IMR-90 (cell line): ENCODE results near the gene ADH1A. TPM values are rescaled to one million over a fixed set of nuclear protein-coding genes. Genes with fewer than 3 reads are reported as not detected.

Experiments used
- ATAC-seq: fragments of 200-7000 bp; cut with Tn5 transposase; 2 replicates; pipeline ENCODE4 v1.9.1; 2020; ENCODE audit warnings: low read depth, mild to moderate bottlenecking, moderate library complexity
- BruUV-seq: library from RNA; stranded (reverse); fragments of 400-500 nt; replicated peaks from 2 replicates; lab custom pipeline; 2021; lab: Mats Ljungman, UMichigan
- CTCF ChIA-PET: fragments of 300-600 bp; formaldehyde crosslinking; extraction: SDS; loops from one replicate; lab custom pipeline; 2021; ENCODE audit warnings: antibody characterized with exemption; lab: Yijun Ruan, JAX
- POLR2A ChIA-PET: fragments of 300-600 bp; sonication (Branson Sonifier 250); formaldehyde crosslinking; loops from one replicate; lab custom pipeline; 2022; ENCODE audit warnings: antibody characterized with exemption; ENCODE audit not compliant: unreplicated experiment; lab: Charles Lee
- DNase-seq: peaks from one replicate; pipeline ENCODE4 v3.0.0; 2013
- H2AFZ ChIP-seq: replicated peaks from 2 replicates; pipeline ENCODE3; 2013; ENCODE audit warnings: low read length, mild to moderate bottlenecking; ENCODE audit not compliant: poor library complexity
- H2AK5ac ChIP-seq: 2 replicates; pipeline ENCODE4 v1.6.1; 2013; ENCODE audit warnings: low read depth, low read length, inconsistent platforms
- H2AK9ac ChIP-seq: replicated peaks from 2 replicates; pipeline ENCODE3; 2013; ENCODE audit warnings: mild to moderate bottlenecking, low read depth, low read length, moderate library complexity; ENCODE audit not compliant: poor library complexity
- H2BK120ac ChIP-seq: 2 replicates; pipeline ENCODE4 v1.6.1; 2013; ENCODE audit warnings: low read depth, low read length, inconsistent platforms
- H2BK15ac ChIP-seq: 3 replicates; pipeline ENCODE4 v1.6.1; 2013; ENCODE audit warnings: low read depth, low read length, inconsistent platforms
- H2BK20ac ChIP-seq: 2 replicates; pipeline ENCODE4 v1.6.1; 2013; ENCODE audit warnings: low read depth, mild to moderate bottlenecking, inconsistent platforms, low read length, moderate library complexity
- H2BK5ac ChIP-seq: 2 replicates; pipeline ENCODE4 v1.6.1; 2013; ENCODE audit warnings: mild to moderate bottlenecking, low read depth, low read length, inconsistent platforms; ENCODE audit not compliant: poor library complexity, severe bottlenecking
- H3K14ac ChIP-seq: replicated peaks from 2 replicates; pipeline ENCODE4 v1.6.1; 2013; ENCODE audit warnings: low read depth, low read length, inconsistent platforms
- H3K18ac ChIP-seq: 2 replicates; pipeline ENCODE4 v1.6.1; 2013; ENCODE audit warnings: low read depth, low read length, control low read depth
- H3K23ac ChIP-seq: 2 replicates; pipeline ENCODE4 v1.6.1; 2013; ENCODE audit warnings: low read depth, low read length, inconsistent platforms
- H3K27ac ChIP-seq: 2 replicates; pipeline ENCODE4 v1.5.1; 2013; ENCODE audit warnings: mild to moderate bottlenecking, control low read depth, low read length; ENCODE audit not compliant: insufficient read depth
- H3K27me3 ChIP-seq: 2 replicates; pipeline ENCODE4 v1.6.1; 2013; ENCODE audit warnings: low read length; ENCODE audit not compliant: control insufficient read depth, insufficient read depth
- H3K36me3 ChIP-seq: 2 replicates; pipeline ENCODE4 v1.6.1; 2013; ENCODE audit warnings: low read length, mixed read lengths; ENCODE audit not compliant: control insufficient read depth, insufficient read depth
- H3K4ac ChIP-seq: 2 replicates; pipeline ENCODE4 v1.6.1; 2013; ENCODE audit warnings: low read depth, low read length, inconsistent platforms
- H3K4me1 ChIP-seq: 2 replicates; pipeline ENCODE4 v1.6.1; 2013; ENCODE audit warnings: low read length, mixed read lengths; ENCODE audit not compliant: control insufficient read depth, insufficient read depth
- H3K4me2 ChIP-seq: 2 replicates; pipeline ENCODE4 v1.6.1; 2013; ENCODE audit warnings: low read depth, mild to moderate bottlenecking, control low read depth, low read length, moderate library complexity
- H3K4me3 ChIP-seq: 2 replicates; pipeline ENCODE4 v1.5.1; 2013; ENCODE audit warnings: low read depth, mild to moderate bottlenecking, control low read depth, low read length, moderate library complexity; ENCODE audit not compliant: insufficient read depth
- H3K56ac ChIP-seq: 2 replicates; pipeline ENCODE4 v1.6.1; 2013; ENCODE audit warnings: low read length, inconsistent platforms; ENCODE audit not compliant: insufficient read depth; ENCODE audit errors: extremely low read depth
- H3K79me1 ChIP-seq, 2 experiments: 2 replicates each; pipeline ENCODE4 v1.6.1; 2013; ENCODE audit warnings: low read length in 2 of 2, inconsistent platforms in 1 of 2, low read depth in 1 of 2
- H3K9ac ChIP-seq: 2 replicates; pipeline ENCODE4 v1.6.1; 2013; ENCODE audit warnings: low read depth, low read length, control low read depth
- H3K9me1 ChIP-seq: 2 replicates; pipeline ENCODE4 v1.6.1; 2013; ENCODE audit warnings: low read length, inconsistent platforms; ENCODE audit not compliant: insufficient read depth
- H3K9me3 ChIP-seq: 2 replicates; pipeline ENCODE4 v1.6.1; 2013; ENCODE audit warnings: low read length; ENCODE audit not compliant: control insufficient read depth, insufficient read depth
- H4K20me1 ChIP-seq: 2 replicates; pipeline ENCODE4 v1.6.1; 2013; ENCODE audit warnings: low read length, inconsistent platforms; ENCODE audit not compliant: insufficient read depth
- H4K5ac ChIP-seq: 2 replicates; pipeline ENCODE4 v1.6.1; 2013; ENCODE audit warnings: mild to moderate bottlenecking, low read depth, low read length, control low read depth
- H4K8ac ChIP-seq, 2 experiments: 2 replicates each; pipeline ENCODE4 v1.6.1; 2013; ENCODE audit warnings: low read depth in 2 of 2, low read length in 2 of 2, control low read depth in 1 of 2, inconsistent platforms in 1 of 2
- H4K91ac ChIP-seq: 2 replicates; pipeline ENCODE4 v1.6.1; 2013; ENCODE audit warnings: low read depth, low read length, inconsistent platforms; ENCODE audit not compliant: insufficient read depth
- CEBPB ChIP-seq: IDR thresholded peaks from 2 replicates; pipeline ENCODE4 v1.6.1; 2012; ENCODE audit warnings: low read depth, low read length, improper control_type of control experiment
- MXI1 ChIP-seq: IDR thresholded peaks from 2 replicates; pipeline ENCODE4 v1.6.1; 2012; ENCODE audit warnings: low read depth, mild to moderate bottlenecking, low read length, moderate library complexity, borderline replicate concordance
- NFE2L2 ChIP-seq: fragments of 150-350 bp; IDR thresholded peaks from 2 replicates; pipeline ENCODE4 v1.6.1; 2016; ENCODE audit warnings: low read depth, mild to moderate bottlenecking, low read length
- RCOR1 ChIP-seq: IDR thresholded peaks from 2 replicates; pipeline ENCODE4 v1.6.1; 2012; ENCODE audit warnings: mild to moderate bottlenecking, low read length, improper control_type of control experiment; ENCODE audit not compliant: insufficient replicate concordance
- RFX5 ChIP-seq: IDR thresholded peaks from 2 replicates; pipeline ENCODE4 v1.8.0; 2012; ENCODE audit warnings: low read depth, mild to moderate bottlenecking, low read length, moderate library complexity
- WGBS, 2 experiments: methylation state at CpG; one replicate each; pipeline versions ENCODE4 v1.1.5 to v1.1.7; 2013; ENCODE audit warnings: missing lambda C conversion rate in 2 of 2; ENCODE audit not compliant: insufficient read length in 1 of 2; ENCODE audit errors: extremely low coverage in 2 of 2; 5-methylcytosine and 5-hydroxymethylcytosine counted together
- dilution Hi-C: fragments of 300-500 bp; cut with HindIII; formaldehyde crosslinking; loops from one replicate; pipeline ENCODE4 v1.14.3; 2018; ENCODE audit warnings: low sequenced_read_pairs; ENCODE audit not compliant: unreplicated experiment
- in situ Hi-C: fragments of 300-500 bp; cut with MboI; formaldehyde crosslinking; loops from 3 replicates; pipeline ENCODE4 v1.14.3; 2019; ENCODE audit warnings: low sequenced_read_pairs, inconsistent platforms, mixed read lengths
- intact Hi-C: fragments of 100-400 bp; cut with micrococcal nuclease; formaldehyde crosslinking; loops from 2 replicates; pipeline ENCODE4 v1.10.0; 2022
- polyA plus RNA-seq, 3 experiments: library from polyadenylated mRNA; depleted of rRNA; stranded (reverse); fragments of >200 nt; gene quantifications; 2 replicates each; pipeline ENCODE4 v1.2.3, GENCODE V29; 2012; ENCODE audit warnings: low replicate concordance in 1 of 3
- total RNA-seq: library from RNA; depleted of rRNA; stranded (reverse); fragments of >200 nt; gene quantifications from 2 replicates; pipeline ENCODE4 v1.2.3, GENCODE V29; 2012
- TF ChIP-seq, protein P1 (sequence below): fragments of 150-350 bp; IDR thresholded peaks from 2 replicates; pipeline ENCODE4 v1.6.1; 2017; ENCODE audit warnings: mild to moderate bottlenecking, antibody characterized with exemption, low read length, low read depth

The ADH1A gene
- total and polyA plus RNA-seq, 2 of the 4 experiments (the other 2 are of a cell fraction): not detected

DNA sequence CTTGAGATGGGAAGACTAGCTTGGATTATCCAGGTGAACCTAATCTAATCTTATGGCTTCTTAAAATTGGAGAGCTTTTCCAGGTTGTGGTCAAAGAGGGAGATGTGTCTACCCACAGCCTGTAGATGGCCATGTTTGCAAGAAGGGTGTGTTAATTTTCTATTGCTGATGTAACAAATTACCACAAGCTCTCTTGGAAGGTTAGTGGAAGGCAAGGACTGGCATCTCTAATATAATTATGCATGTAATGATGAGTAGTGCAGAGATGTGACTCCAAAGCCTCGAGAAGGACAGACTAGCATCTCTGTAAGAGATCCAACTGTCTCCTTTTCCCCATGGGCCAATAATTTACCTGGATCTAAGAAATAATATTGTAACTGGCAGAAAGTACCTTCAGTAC is 33.6 kb upstream of the ADH1A start:
- Histone ChIP-seq H3K36me3 (no peaks in the 10 kb centered on the region), H2AFZ (no peak overlapping the region), H4K20me1 (no peaks in the 10 kb centered on the region), H3K23ac (no peak overlapping the region; the same call in 1 of the 2 replicates), H2AK5ac (peak overlapping the region; percentile 0; the same call in 1 of the 2 replicates), H3K9me1 (no peaks in the 10 kb centered on the region), H3K4me3 (no peak overlapping the region), H3K18ac (peak overlapping the region; percentile 98), H2BK120ac (peak overlapping the region; percentile 85), H2BK20ac (peak overlapping the region; percentile 75; the same call in 1 of the 2 replicates), H4K8ac (peak overlapping the region in 1 of 2 experiments; percentile 59; a peak in 3 of 4 replicates), H3K9me3 (peaks cover 8% of the 10 kb centered on the region; the same call in 1 of the 2 replicates), H3K4me1 (peaks cover 9% of the 10 kb centered on the region; the same call in 1 of the 2 replicates), H3K14ac (peak overlapping the region; percentile 66), H3K4ac (peak overlapping the region; percentile 77), H4K91ac (peak overlapping the region; percentile 44; the same call in 1 of the 2 replicates), H3K56ac (no peak overlapping the region), H3K4me2 (no peak overlapping the region), H3K9ac (no peak overlapping the region), H2AK9ac (no peak overlapping the region), H2BK15ac (peak overlapping the region; percentile 20; the same call in 1 of the 3 replicates), H3K79me1 (no peaks in the 10 kb centered on the region), H3K27ac (peak overlapping the region; percentile 93; the same call in 1 of the 2 replicates), H4K5ac (peak overlapping the region; percentile 99), H2BK5ac (peak overlapping the region; percentile 46), H3K27me3 (no peaks in the 10 kb centered on the region)
- intact Hi-C loops (loop anchor here (2.0 kb wide), 1 partner anchor 78 kb away; no protein-coding TSS in a partner anchor), in situ Hi-C loops (no loop called here), dilution Hi-C loops (no loop called here)
- WGBS, 2 experiments: no CpG with 5 or more reads among the region's 1 CpG
- POLR2A ChIA-PET: no interaction called here
- ATAC-seq: no peak
- CTCF ChIA-PET: no interaction called here
- no TSS peak for BruUV-seq
- no peak for DNase-seq
- TF ChIP-seq, protein P1, sequence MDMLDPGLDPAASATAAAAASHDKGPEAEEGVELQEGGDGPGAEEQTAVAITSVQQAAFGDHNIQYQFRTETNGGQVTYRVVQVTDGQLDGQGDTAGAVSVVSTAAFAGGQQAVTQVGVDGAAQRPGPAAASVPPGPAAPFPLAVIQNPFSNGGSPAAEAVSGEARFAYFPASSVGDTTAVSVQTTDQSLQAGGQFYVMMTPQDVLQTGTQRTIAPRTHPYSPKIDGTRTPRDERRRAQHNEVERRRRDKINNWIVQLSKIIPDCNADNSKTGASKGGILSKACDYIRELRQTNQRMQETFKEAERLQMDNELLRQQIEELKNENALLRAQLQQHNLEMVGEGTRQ: no peak
- TF ChIP-seq MXI1: no peak
- TF ChIP-seq CEBPB: no peak
- no peak for TF ChIP-seq NFE2L2
- TF ChIP-seq RCOR1: no peak
- TF ChIP-seq RFX5: no peak
